ENCODE data around the gene CXCL3.

- TF ChIP-seq SPI1 (IDR thresholded peaks at IDR 0.05; ENCODE audit: borderline replicate concordance, low read depth) (no peak), POLR2AphosphoS5 (IDR thresholded peaks at IDR 0.05; ENCODE audit: low read depth) (no peak)
- TF ChIP-seq, protein P1, sequence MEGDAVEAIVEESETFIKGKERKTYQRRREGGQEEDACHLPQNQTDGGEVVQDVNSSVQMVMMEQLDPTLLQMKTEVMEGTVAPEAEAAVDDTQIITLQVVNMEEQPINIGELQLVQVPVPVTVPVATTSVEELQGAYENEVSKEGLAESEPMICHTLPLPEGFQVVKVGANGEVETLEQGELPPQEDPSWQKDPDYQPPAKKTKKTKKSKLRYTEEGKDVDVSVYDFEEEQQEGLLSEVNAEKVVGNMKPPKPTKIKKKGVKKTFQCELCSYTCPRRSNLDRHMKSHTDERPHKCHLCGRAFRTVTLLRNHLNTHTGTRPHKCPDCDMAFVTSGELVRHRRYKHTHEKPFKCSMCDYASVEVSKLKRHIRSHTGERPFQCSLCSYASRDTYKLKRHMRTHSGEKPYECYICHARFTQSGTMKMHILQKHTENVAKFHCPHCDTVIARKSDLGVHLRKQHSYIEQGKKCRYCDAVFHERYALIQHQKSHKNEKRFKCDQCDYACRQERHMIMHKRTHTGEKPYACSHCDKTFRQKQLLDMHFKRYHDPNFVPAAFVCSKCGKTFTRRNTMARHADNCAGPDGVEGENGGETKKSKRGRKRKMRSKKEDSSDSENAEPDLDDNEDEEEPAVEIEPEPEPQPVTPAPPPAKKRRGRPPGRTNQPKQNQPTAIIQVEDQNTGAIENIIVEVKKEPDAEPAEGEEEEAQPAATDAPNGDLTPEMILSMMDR (IDR thresholded peaks at IDR 0.05; ENCODE audit: insufficient read depth, low read length), result no peak
These were observed 19.7 kb downstream of the CXCL3 start for GRCh38 chr4:74018771-74019170.
